Activated naive CD4-positive, alpha-beta T cell treated with anti-CD3 and anti-CD28 coated beads, Interleukin-2, amount 50 U/mL, for 72 hours (primary cell): Measurements from ENCODE around the gene CFAP410. TPM values are rescaled to one million over a fixed set of nuclear protein-coding genes. Genes with fewer than 3 reads are reported as not detected.
"Not testable (repeated sequence)": the region's sequence is repeated elsewhere in the genome, so short reads cannot be mapped to it uniquely, and the experiment has no call there.

Source experiments
- ATAC-seq, 2 donors: fragments of 150-1000 bp; cut with Tn5 transposase; 2 replicates each; pipeline ENCODE4 v1.10.0; 2021; ENCODE audit warnings: mild to moderate bottlenecking in 2 of 2, moderate library complexity in 2 of 2
- DNase-seq, 2 donors: peaks; one replicate each; pipeline ENCODE4 v3.0.0; 2021 to 2022; ENCODE audit warnings: low spot score in 2 of 2
- H3K27ac Mint-ChIP-seq, 2 donors: one replicate each; pipeline ENCODE4 v1.8.0; 2022; ENCODE audit warnings: mild to moderate bottlenecking in 2 of 2, mixed read lengths in 2 of 2
- H3K36me3 Mint-ChIP-seq, 2 donors: one replicate each; pipeline ENCODE4 v1.8.0; 2022; ENCODE audit warnings: mixed read lengths in 2 of 2
- H3K9me3 Mint-ChIP-seq, 2 donors: one replicate each; pipeline ENCODE4 v1.8.0; 2022; ENCODE audit warnings: mixed read lengths in 2 of 2
- total RNA-seq, 2 donors: library from RNA; stranded (reverse); gene quantifications; one replicate each; pipeline ENCODE4 v1.2.3, GENCODE V29; 2022

Gene CFAP410
- total RNA-seq, 2 donors from 2014 or later: 16.5 to 17.3 TPM

- Mint-ChIP-seq H3K36me3 (peaks cover 0 to 9% of the 10 kb centered on the region in 2 donors), H3K27ac (peak overlapping the region; percentile 28 to 95), H3K9me3 (peaks cover 0 to 11% of the 10 kb centered on the region in 2 donors)
- DNase-seq: peak in 1 of 2 donors; percentile 14
- ATAC-seq: no peak
These were observed 35.6 kb upstream of the CFAP410 start for GRCh38 chr21:44374601-44375280.

- ATAC-seq (no peak), DNase-seq (no peak)
- peaks cover 0 to 11% of the 10 kb centered on the region in 2 donors for H3K9me3 Mint-ChIP-seq
- H3K36me3 Mint-ChIP-seq: peaks cover 0 to 9% of the 10 kb centered on the region in 2 donors
- H3K27ac Mint-ChIP-seq: no peak overlapping the region
These were observed 33.4 kb upstream of the CFAP410 start for GRCh38 chr21:44372616-44373015.

DNA sequence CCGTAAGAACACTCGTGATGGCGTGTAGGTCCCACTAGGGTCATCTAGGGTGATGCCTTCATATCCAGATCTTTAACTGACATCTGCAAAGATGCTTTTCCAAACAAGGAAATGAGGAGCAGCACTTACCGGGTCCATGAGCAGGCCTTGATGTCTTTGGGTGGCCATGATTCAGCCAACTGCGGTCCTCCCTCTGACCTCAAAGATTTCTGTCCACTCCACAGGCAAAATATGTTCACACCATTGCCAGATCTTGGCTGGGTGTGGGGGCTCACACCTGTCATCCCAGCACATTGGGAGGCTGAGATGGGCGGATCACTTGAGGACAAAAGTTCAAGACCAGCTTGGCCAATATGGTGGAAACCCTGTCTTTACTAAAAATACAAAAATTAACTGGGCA lies 32.4 kb upstream of the CFAP410 start:
- no peak for ATAC-seq
- Mint-ChIP-seq H3K9me3 (peaks cover 0 to 11% of the 10 kb centered on the region in 2 donors), H3K27ac (no peak overlapping the region), H3K36me3 (peaks cover 0 to 9% of the 10 kb centered on the region in 2 donors)
- no peak for DNase-seq

DNA sequence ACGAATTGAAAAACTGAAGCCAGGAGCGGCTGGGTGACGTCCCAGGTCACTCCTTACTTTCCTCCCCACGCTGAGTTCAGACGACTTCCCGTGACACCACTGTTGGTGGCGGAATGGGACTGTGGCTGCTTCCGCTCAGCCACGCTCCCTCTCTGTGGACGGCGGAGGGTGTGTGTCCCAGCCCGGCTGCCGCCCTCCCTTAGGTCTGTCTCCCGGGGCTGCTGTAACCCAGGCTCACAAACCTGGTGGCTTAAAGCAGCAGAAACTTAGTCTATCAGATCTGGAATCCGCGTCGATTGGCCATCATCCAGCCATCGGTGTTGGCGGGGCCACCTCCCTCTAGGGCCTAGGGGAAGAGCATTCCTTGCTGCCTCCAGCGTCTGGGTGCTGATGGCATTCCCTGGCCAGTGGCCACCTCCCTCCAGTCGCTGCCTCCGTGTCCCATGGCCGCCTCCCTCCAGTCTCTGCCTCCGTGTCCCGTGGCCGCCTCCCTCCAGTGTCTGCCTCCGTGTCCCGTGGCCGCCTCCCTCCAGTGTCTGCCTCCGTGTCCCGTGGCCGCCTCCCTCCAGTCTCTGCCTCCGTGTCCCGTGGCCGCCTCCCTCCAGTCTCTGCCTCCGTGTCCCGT lies 31.7 kb upstream of the CFAP410 start:
- Mint-ChIP-seq H3K27ac (no peak overlapping the region), H3K9me3 (peaks cover 0 to 11% of the 10 kb centered on the region in 2 donors), H3K36me3 (peaks cover 0 to 9% of the 10 kb centered on the region in 2 donors)
- DNase-seq (peak in 1 of 2 donors; percentile 6), ATAC-seq (no peak)

GRCh38 chr21:44370027-44370735 lies 31.0 kb upstream of the CFAP410 start:
- H3K36me3 Mint-ChIP-seq: peaks cover 0 to 4% of the 10 kb centered on the region in 2 donors
- DNase-seq (peak in 1 of 2 donors; percentile 50), ATAC-seq (no peak)
- H3K9me3 Mint-ChIP-seq: peaks cover 0 to 7% of the 10 kb centered on the region in 2 donors
- H3K27ac Mint-ChIP-seq: no peak overlapping the region

- no peak for ATAC-seq
- peak in 1 of 2 donors; percentile 34 for DNase-seq
- Mint-ChIP-seq H3K9me3 (peaks cover 0 to 4% of the 10 kb centered on the region in 2 donors), H3K36me3 (peaks cover 0 to under 1% of the 10 kb centered on the region in 2 donors), H3K27ac (no peak overlapping the region)
These were observed 29.7 kb upstream of the CFAP410 start for GRCh38 chr21:44368711-44369446.

- H3K27ac Mint-ChIP-seq: no peak overlapping the region
- ATAC-seq (no peak), DNase-seq (peak in 1 of 2 donors; percentile 48)
- H3K36me3 Mint-ChIP-seq: peaks cover 8 to 10% of the 10 kb centered on the region in 2 donors
- H3K9me3 Mint-ChIP-seq: peaks cover 0 to 11% of the 10 kb centered on the region in 2 donors
These were observed 27.5 kb upstream of the CFAP410 start for GRCh38 chr21:44366586-44367211.

DNA sequence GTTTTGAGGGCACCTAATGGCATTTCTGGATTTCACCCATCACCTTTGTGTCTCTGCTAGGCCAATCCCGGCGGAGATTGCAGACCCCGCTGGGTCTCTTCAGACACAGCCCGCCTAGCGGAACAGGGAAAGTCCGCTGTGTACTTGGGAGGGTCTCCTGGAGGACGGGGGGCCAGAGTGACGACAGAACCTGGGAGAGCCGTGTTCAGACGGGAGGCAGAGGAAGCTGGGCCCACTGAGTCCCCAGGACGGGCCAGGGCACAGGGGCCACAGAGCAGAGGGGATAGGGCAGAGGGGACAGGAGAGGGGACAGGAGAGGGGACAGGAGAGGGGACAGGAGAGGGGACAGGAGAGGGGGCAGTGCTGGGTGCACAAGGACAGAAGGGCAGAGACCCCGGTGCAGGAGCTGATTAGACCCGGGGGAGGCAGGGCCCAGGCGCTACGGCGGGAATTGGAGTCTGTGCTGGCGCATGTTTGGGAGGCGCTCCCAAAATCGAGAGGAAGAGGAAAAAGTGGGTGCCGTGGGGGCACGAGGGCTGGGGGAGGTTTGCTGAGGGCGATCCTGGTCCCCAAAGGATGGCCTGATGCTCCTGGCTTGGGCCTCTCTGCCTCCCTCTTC lies 26.9 kb upstream of the CFAP410 start:
- peak in 1 of 2 donors; percentile 18 for DNase-seq
- Mint-ChIP-seq H3K36me3 (peaks cover 8 to 10% of the 10 kb centered on the region in 2 donors), H3K9me3 (peaks cover 0 to 7% of the 10 kb centered on the region in 2 donors), H3K27ac (peak overlapping the region in 1 of 2 donors; percentile 29)
- ATAC-seq: no peak

DNA sequence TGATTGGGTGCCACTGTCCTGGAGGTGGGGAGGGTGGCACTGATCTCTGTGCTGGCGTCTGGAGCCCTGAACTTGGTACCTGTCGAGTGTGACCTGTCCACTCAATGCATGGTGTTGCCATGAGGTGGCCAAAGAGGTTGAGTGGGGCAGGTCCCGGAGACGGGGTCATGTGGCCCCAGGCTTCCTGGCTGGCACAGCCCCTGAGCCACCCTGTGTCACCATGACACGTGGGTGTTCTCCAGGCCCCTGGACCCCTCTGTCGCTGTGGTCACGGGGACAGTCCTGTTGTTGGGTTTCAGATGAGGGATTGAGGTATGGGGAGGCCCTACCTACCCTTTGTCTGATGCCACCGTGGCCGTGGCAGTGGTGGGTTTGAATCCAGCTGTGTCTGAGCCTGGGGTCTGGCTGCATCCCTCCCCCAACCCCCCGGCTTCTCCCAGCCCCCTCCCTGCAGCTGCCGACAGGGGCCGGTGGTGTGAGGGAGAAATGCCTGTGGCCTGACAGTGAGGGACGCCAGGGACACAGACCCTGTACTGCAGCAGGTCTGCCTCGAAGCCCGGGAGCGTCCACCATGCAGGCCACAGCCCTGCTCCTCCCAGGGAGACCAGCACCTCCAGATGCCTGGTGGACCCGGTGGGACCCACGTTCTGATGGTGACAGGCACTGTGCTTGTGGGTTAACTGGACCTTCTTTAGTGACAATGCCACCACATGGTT lies 26.2 kb upstream of the CFAP410 start:
- no peak overlapping the region for H3K27ac Mint-ChIP-seq
- no peak for ATAC-seq
- peaks cover 0 to 7% of the 10 kb centered on the region in 2 donors for H3K9me3 Mint-ChIP-seq
- peaks cover 8 to 10% of the 10 kb centered on the region in 2 donors for H3K36me3 Mint-ChIP-seq
- DNase-seq: peak in 1 of 2 donors; percentile 47

GRCh38 chr21:44364151-44365053 lies 25.2 kb upstream of the CFAP410 start:
- ATAC-seq (no peak), DNase-seq (peak in 1 of 2 donors; percentile 40)
- peaks cover 0 to 7% of the 10 kb centered on the region in 2 donors for H3K9me3 Mint-ChIP-seq
- no peak overlapping the region for H3K27ac Mint-ChIP-seq
- peaks cover 8 to 10% of the 10 kb centered on the region in 2 donors for H3K36me3 Mint-ChIP-seq

DNA sequence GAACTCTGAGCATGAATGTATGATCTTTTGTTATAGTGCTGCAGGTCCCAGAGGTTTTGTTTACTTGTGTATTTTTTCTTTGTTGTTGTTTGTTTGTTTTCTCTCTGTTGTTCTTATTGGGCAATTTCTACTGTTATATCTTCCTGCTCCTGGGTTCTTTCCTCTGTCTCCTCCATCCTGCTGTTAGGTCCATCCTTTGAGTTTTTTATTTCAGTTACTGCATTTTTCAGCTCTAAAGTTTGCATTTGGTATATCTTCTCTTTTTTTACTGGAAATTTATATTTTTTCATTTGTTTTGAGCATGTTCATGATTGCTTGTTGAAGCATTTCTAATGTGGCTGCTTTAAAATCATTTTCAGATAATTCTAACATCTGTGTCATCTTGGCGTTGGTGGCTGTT lies 24.1 kb upstream of the CFAP410 start:
- H3K27ac Mint-ChIP-seq: no peak overlapping the region
- no peak for DNase-seq
- H3K36me3 Mint-ChIP-seq: peaks cover 8 to 10% of the 10 kb centered on the region in 2 donors
- ATAC-seq: no peak
- peaks cover 0 to 7% of the 10 kb centered on the region in 2 donors for H3K9me3 Mint-ChIP-seq

GRCh38 chr21:44361903-44362302 lies 22.7 kb upstream of the CFAP410 start:
- H3K27ac Mint-ChIP-seq, H3K9me3 Mint-ChIP-seq, ATAC-seq, DNase-seq: not testable (repeated sequence)
- H3K36me3 Mint-ChIP-seq: peaks cover 10 to 12% of the 10 kb centered on the region in 2 donors

GRCh38 chr21:44360159-44360558 lies 21.0 kb upstream of the CFAP410 start:
- ATAC-seq (no peak), DNase-seq (no peak)
- Mint-ChIP-seq H3K9me3 (peaks cover 0 to 11% of the 10 kb centered on the region in 2 donors), H3K27ac (no peak overlapping the region), H3K36me3 (peaks cover 16 to 27% of the 10 kb centered on the region in 2 donors)

DNA sequence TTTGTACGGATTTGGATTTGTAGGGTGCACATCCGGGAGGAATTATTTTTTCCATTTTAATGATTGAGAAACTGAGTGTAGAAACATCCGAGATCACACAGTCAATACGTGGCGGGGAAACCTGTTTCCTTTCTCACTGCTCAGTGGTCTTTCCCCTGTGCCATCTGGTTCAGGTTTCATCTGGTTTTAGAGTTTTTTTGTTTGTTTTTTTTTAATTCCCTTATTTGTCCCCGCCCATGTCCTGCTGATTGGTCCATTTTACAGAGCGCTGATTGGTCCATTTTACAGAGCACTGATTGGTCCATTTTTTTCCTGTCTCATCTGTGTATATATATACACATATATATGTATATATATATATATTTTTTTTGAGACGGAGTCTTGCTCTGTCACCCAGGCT lies 20.2 kb upstream of the CFAP410 start:
- DNase-seq (no peak), ATAC-seq (no peak)
- H3K36me3 Mint-ChIP-seq: peaks cover 18 to 33% of the 10 kb centered on the region in 2 donors
- peaks cover 0 to 12% of the 10 kb centered on the region in 2 donors for H3K9me3 Mint-ChIP-seq
- no peak overlapping the region for H3K27ac Mint-ChIP-seq
